GM18867 (cell line): ENCODE results near the gene ARID1B.
A peak's percentile ranks its signal among the peaks of the same experiment; 100 is the strongest.

Experiments
- ATAC-seq: cut with Tn5 transposase; IDR thresholded peaks from one replicate; pipeline ENCODE4 v1.9.1; 2021; ENCODE audit warnings: mild to moderate bottlenecking, moderate library complexity; ENCODE audit not compliant: unreplicated experiment

Gene ARID1B

DNA sequence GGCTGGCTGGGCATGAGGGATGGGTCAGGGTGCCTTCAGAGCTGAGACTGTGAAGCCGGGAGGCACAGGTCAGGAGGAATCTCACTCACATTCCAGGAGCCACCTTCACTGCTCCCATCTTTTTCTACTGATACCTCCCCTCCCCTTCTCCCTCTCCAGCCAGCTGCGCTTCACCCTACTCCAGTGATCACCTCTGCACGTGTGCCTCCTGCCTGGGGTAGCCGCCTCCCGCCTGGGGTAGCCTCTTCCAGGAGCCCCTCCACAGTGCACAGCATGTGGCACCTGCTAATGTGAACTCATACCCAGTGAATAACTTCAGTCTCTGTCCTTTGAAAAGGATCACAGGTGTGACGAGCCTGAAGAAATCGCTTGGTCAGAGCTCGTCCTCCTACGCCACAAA, 313.6 kb downstream of the ARID1B start:
- ATAC-seq, result no peak

DNA sequence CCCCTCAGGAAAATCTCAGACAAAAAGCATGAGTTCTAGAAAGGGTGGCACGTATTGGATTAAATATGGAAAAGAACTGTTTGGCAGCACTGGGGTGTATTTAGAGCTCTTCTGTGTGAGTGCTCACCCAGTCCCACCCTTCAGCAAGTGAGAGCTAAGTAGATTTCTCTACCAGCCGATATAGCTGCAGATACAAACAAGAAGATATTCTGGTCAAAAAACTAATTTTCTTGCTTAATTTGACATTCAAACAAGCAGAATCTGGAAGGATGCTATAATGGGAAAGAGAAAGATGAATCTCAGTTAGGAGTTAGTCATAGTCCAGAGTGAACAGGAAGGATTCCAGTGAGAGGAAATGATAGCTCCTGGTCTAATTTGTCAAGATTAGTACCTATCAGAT, 314.1 kb downstream of the ARID1B start:
- no peak for ATAC-seq

DNA sequence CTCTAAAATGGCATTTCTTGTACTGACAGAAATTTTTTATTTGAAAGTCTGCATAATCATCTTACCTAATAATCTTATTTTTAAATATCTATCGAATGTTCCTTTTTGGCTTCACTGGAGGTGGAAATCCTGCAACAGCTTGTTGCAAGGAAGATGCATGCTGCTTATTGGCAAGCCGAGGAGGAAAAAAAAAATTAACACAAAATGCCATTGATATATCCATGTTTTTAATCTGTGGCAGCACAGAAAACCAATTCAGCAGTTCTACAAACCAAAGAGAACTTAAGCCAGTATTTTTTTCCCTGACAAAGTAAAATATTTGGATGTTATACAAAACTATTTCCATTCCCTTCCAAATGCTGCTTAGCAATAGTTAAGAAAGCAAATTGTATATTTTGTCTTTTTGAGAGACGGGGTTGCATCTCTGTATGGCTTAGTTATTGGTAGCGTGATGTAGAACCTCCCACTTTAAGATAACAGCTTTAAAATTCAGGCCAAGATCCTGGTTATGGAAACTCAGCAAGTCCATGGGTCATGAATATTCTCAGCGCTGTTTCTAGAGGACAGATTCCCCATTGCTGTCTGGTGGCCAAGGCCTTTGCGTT, 314.8 kb downstream of the ARID1B start:
- no peak for ATAC-seq

DNA sequence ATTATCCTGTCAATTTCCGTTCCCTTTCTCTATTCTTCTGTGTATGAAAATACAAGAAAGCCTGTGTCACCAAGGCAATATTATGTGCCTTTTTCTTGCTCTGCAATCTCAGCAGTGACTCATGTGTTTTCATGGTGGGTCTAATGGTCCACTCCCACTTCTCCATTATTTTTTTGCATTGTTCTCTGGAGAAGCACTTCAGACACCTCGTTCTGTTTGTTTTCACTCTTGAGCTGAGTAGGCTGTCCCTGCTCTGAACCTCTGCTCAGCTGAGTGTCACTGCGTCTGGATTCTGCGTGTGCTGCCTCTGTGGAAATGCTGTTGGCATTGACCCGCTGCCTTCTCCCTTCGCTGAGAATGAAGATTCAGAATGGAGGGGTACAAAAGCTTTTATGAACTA, 315.6 kb downstream of the ARID1B start:
- no peak for ATAC-seq

DNA sequence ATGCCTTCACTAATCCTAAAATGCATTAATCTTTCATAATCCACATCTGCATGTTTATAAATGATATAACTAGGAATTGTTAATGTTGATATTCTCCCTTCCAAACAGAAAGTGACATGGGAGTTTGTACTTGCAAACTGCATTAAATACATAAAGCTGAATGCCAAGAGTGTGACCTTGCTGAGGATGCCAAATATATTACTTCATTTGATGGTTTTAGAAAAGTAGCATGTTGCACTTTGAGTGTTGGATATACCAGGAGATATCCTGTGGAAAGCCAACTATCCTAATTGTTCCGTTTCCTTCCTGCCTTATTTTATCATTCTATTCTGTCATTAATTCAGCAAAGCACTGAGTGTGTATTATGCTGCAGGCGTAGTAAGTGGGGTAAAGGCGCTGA, 316.4 kb downstream of the ARID1B start:
- peak; percentile 14 for ATAC-seq

DNA sequence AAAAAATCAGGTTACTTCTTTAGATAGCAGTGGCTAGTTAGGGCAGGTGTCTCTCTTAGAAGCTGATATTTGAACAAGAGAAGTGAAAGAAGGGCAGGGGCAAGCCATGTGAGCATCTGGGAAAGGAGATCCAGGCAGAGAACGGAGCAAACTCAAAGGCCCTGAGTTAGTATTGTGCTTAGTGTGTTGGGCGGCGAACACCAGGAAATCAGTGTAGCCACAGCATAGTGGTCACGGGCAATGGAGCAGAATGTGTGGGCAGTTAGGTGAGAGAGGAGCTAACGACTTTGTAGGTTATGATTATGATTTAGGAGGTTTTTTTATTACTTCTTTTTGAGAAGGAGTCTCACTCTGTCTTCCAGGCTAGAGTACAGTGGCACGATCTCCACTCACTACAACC, 316.9 kb downstream of the ARID1B start:
- peak; percentile 61 for ATAC-seq

DNA sequence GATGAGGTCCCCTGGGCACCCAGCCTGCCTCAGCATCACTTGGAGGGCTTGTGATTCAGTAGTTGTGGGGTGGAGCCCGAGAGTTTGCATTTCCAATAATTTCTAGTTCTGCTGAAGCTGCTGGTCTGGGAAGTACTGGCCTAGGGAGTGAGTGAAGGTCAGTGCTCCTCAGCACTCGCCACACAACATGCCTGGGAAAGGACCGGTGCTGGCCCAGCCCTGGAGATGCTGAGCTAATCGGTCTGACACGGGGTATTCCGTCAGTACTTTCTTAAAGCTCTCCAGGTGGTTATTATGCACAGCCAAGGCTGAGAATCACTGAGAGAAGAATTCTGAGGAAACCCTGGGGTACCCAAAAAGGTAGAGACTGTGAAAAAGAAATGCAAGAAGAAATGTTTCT, 317.9 kb downstream of the ARID1B start:
- ATAC-seq, result no peak

DNA sequence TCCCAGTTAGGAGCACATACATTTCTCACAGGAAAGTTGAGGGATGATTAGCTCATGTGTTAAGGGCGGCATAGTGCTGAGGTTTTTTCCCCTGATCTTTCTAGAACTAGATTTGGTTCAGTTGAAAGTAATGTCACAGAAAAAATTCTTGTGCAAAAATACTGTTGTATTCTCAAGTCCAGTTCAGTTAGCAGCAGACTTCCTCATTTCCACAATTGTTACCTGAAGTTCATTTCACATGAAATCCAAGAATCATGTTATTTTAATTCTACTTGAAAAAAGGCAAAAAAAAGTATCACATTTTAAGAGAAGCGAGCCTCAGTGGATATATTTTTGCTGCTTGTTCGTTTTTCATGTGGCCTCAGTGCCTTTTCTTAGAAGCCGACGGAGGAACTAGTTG, 318.4 kb downstream of the ARID1B start:
- ATAC-seq, result no peak

DNA sequence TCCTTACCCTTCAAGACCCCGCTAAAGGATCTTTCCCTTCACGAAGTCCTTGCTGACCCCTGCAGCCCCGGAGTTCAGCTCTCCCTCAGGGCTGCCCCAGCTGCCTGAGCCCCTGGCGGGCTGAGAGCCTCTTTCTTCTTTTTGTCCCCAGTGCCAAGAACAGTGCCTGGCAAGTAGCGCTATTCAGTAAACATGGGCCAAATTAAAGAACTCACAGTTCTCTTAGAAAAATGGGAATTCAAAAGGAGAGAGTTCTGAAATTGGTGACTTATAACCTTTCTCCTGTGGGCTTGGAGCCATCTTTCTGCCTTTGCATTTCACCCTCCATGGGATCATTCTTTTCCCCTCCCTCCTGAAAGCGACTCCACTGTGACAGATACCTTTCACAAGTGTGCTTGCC, 318.9 kb downstream of the ARID1B start:
- ATAC-seq, result no peak

DNA sequence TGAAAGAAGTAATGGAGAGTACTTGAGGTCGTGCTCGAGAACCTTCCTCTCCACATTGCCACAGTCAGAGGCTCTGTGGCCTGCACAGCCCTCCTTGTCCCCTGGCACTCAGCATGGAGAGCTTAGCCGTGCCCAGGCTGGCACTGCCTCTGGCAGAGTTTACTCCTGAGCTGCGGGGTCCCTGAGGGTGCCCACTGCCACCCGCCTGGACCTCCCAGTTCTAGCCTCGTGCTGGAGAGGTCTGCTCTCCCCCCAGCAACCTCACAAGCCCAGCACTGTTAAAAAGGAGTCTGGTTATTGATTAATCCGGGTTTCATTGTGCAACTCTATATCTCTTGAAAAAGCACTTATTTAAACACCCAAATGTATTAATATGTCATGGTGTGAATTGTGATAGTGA, 319.3 kb downstream of the ARID1B start:
- ATAC-seq, result no peak

DNA sequence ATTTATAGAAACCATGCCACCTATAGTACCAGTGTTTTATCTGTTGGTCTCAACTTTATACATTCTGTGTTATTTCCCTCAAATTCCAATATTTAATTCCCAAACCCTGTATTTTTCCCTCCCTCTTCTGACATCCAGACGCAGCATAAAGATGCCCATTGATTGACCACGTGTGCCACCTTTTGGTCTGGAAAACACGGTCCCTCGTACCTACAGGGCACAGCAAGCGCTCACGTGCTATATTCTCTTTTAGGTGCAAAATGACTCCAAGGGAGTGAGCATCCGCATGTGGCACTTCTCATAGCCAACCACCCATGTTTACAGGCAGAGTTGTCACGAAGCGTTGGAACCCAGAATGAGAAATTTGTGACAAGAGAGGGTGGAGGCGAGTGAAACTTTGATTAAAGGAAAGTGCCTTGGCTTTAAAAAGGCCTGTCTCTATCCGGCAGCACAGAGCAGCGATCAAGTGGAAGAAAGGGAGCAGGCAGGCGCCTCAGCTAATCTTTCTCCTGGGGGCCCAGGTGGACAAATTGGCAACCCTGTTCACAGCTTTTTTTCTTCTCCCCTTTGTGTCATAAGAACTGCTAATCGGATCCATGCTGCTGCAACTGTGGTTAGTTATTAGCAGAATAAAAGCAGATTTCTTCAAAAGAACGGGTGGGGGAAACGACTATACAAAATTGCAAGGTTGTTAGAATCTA, 320.2 kb downstream of the ARID1B start:
- no peak for ATAC-seq

DNA sequence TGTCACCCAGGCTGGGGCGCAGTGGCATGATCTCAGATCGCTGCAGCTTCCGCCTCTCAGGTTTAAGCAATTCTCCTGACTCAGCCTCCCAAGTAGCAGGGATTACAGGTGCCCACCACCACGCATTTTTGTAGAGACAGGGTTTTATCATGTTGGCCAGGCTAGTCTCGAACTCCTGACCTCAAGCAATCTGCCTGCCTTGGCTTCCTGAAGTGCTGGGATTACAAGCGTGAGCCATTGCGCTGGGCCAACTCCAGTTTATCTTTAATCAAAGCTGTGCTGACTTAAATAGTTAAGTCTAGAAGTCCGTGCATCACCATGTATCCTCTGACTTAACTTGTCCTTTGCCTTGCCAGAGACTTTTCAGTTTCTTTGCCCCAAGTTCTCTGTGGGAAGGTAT, 321.8 kb downstream of the ARID1B start:
- no peak for ATAC-seq

DNA sequence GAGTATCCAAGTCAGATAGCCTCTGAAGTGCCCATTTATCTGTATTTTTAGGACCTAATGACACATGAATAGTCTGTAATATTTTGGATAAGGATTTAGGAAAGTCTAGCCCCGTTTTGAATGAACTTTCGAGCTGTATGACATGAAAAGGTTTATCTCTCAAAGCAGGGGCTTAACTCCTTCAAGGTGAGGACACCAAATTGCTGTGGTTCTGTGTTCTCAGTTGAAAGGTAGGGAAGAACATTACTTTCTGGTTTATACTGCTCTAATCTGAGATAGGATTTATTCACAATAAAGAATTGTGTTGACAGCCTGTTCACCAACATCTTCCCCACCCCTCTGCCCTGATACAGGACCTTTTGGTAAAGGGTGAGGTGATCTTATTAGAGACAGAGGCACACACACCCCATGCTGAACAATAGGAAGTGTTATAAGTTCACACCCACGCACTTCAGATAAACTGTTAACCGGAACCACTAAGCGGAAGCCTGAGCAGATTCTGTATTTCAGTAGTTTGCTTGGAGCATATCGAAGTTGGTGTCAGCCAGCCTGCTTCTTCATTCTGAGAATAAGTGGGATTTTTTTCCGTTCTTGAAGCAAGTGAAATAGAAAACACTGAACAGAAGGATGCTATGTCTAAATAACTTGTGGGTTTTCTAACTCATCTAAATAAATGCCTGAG, 322.9 kb downstream of the ARID1B start:
- ATAC-seq, result peak; percentile 99

DNA sequence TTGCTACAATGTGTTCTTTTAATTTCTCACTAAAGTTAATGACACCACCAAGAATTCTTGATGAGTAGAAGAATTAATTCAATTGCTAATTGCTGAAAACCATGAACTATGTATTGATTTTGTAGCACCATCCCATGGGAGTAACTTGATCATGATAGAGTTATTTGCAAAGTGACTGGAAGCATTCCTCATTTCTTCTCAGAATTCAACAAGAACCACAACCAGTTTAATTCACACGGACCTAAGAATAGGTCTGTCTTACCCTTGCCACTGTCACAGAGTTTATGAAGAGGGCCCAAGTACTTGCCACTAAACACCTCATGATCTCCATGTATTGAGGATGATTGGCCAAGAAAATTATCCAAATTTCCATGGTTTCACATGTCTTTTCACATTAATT, 324.0 kb downstream of the ARID1B start:
- ATAC-seq, result no peak

DNA sequence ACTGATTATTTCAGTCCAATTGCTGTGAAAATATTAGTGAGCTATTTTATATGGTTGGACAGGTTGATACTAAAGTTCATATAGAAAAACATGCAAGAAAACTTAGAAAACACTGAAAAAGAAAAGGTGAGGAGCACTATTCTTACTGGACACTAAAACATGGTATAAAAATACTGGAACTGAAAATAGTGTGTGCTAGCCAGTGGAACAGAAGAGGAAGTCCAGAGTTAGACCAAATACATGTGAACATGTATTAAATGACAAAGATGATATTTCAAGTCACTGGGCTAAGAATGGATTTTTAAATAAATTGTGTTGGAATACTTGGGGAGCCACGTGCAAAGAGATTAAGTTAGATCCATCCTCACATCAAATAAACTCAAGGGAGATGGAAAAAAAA, 327.6 kb downstream of the ARID1B start:
- ATAC-seq, result no peak

DNA sequence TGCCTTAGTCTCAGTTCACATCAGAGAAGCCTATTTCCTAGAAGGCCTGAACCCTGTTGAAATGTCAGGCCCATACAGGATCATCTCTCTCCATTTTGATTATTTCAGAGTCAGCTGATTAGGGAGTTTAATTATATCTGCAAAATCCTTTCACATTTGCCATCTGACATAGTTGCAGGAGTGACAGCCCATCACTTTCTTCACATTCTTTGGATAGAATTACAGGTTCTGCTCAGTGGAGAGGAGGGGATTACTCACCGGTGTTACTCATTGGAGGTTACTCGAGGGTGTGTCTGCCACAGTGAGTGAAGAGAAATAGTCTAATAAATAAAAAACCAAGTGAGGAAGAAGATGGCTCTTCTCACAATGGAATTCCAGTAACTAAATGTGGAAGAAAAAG, 329.3 kb downstream of the ARID1B start:
- no peak for ATAC-seq

DNA sequence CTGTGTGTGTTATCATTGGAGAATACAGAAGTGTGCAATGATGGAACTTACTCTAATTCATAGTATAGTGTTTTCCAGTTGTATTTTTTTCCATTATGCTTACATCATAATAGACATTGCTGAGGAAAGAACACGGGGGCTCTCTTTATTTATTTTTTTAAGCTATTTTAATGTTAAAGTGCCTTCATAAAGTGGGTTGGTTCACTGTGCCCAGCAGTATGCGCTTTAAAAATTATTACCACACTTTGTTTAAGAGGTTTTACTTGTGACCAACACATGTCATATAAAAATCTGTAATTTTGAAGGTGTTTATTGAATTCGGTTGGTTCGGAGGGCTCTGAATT, 330.4 kb downstream of the ARID1B start:
- no peak for ATAC-seq

DNA sequence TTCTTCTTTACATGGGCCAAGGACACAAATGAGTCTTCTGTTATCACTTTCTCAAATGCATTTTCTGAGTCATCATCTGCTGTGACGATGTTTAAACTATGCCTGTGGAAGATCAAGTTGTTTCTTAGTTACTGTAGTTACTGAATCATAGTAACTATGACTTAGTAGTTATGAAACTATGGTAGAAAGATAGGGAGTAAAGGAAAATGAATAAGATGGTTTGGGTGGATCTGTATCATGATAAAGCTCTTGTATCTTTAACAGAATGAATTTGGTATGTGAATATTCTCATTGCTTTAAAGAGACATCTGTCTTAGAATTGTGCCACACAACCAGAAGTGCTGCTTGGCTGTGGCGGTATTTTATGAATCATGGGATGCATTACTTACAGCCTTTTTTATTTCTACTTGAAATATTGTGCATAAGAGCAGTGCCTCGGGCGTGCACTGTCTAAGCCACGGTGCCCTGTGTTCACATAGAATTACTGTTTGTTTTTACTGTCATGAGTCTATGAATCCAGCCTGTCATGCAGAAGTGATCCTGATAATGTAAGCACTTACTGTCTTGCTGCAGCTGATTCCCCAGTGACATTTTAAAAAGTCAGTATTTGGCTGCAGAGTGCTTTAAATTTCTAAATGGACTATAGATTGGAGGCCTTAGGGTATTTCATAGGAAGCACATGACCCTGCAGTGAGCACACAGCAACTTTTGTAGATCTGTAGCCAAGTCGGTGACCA, 330.9 kb downstream of the ARID1B start:
- no peak for ATAC-seq

DNA sequence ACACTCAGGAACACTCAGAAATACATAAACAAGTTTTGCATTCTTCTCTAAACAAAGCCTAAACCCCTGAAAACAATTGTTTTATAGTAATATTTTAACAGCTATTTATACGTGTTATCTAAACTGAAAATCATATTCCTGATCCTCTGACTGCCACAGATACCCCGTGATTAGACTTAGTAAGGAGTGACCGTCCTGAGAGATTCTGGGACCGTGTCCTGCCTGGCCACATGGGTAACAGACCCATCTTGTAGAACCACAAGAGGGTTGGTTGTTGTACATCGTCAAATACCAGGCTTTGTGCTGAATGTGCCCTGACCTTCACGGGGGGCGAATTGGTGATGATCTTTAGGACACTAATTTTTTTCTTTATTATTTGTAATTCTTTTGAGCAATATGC, 331.7 kb downstream of the ARID1B start:
- no peak for ATAC-seq

DNA sequence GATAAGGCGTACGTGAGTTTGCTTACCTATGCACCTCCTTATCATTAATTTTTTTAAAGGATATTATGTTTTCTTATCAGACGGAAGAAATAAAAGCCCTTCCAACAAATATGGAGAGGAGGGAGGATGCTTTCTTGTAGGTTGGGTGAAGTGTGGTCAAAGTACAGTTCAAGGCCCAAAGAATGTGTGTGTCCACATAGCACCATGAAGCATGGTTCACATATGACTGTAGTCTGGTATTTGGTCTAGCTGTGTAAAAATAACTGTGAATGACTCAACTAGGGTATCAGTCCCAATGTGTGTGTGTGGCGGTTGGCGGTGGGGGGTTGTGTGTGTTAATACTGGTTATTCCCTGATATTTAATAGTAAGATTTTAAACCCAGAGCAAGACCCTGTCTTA, 333.4 kb downstream of the ARID1B start:
- ATAC-seq, result no peak

DNA sequence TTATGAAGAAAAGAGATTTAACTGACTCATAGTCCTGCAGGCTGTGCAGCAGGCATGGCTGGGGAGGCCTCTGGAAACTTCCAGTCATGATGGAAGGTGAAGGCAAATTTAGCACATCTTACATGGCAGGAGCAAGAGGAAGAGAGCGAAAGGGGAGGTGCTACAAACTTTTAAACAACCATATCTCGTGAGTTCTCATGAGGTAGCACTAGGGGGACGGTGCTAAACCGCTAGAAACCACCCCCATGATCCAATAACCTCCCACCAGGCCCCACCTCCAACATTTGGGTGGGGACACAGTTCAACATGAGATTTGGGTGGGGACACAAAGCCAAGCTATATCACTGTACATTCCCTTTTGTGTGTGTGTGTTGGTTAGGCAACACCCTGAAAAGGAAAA, 336.2 kb downstream of the ARID1B start:
- ATAC-seq, result no peak

DNA sequence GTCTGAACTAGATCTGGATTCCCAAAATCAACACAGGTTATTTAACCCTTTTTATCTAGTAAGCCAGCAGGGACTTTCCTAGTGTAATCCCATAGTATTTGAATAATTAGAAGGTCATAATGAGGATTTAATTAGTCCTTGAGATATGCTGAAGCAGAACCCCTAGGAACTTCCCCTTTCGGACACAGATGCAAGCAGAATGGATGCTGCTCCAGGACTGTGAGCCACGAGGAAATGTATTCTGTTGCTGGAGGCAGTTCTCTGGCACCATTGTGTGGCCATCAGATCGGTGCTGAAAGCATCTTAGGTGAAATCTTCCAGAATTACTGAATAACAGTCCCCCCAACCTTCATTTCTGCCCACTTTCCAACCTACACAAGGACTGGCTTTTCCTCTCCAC, 339.2 kb downstream of the ARID1B start:
- ATAC-seq, result no peak
